Measurements from ENCODE around the gene IQGAP1.

IQGAP1 gene

GRCh38 chr15:90489944-90490343 lies 101.9 kb downstream of the IQGAP1 start:
- TF ChIP-seq ZFX (IDR thresholded peaks at IDR 0.05) = no peak
- TF ChIP-seq, protein P1, sequence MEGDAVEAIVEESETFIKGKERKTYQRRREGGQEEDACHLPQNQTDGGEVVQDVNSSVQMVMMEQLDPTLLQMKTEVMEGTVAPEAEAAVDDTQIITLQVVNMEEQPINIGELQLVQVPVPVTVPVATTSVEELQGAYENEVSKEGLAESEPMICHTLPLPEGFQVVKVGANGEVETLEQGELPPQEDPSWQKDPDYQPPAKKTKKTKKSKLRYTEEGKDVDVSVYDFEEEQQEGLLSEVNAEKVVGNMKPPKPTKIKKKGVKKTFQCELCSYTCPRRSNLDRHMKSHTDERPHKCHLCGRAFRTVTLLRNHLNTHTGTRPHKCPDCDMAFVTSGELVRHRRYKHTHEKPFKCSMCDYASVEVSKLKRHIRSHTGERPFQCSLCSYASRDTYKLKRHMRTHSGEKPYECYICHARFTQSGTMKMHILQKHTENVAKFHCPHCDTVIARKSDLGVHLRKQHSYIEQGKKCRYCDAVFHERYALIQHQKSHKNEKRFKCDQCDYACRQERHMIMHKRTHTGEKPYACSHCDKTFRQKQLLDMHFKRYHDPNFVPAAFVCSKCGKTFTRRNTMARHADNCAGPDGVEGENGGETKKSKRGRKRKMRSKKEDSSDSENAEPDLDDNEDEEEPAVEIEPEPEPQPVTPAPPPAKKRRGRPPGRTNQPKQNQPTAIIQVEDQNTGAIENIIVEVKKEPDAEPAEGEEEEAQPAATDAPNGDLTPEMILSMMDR (conservative IDR thresholded peaks at IDR 0.05) = no peak
- H3K27ac ChIP-seq = no peak overlapping the region

GRCh38 chr15:90493647-90494046 lies 105.6 kb downstream of the IQGAP1 start:
- no peak overlapping the region for H3K27ac ChIP-seq
- TF ChIP-seq, protein P1 (conservative IDR thresholded peaks at IDR 0.05) = no peak

DNA sequence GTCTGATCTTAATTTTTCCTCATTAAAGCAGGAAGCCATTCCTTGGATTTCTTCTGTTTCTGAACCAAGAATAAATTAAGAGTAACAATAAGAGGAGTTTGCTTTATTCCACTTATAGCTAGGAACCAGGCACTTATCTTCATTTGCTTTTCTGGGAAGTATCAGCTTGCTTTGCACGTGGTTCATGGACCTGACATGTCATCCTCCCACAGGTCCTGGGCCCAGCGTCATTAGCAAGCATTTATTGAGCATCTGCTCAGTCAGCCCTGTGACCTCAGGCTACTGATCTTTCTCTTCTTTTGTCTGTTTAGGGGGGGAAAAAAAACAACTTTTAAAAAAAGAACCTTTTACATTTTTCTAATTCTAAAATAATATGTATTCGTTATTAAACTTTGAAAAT lies 107.0 kb downstream of the IQGAP1 start:
- no peak overlapping the region for H3K27ac ChIP-seq
- TF ChIP-seq, protein P1 (conservative IDR thresholded peaks at IDR 0.05) = no peak
- TF ChIP-seq ZFX (IDR thresholded peaks at IDR 0.05) = no peak

GRCh38 chr15:90496791-90497190 lies 108.7 kb downstream of the IQGAP1 start:
- H3K27ac ChIP-seq = no peak overlapping the region
- TF ChIP-seq, protein P1 (conservative IDR thresholded peaks at IDR 0.05) = no peak
- TF ChIP-seq ZFX (IDR thresholded peaks at IDR 0.05) = no peak

GRCh38 chr15:90497376-90497775 lies 109.3 kb downstream of the IQGAP1 start:
- TF ChIP-seq ZFX (IDR thresholded peaks at IDR 0.05) = no peak
- TF ChIP-seq, protein P1 (conservative IDR thresholded peaks at IDR 0.05) = no peak
- no peak overlapping the region for H3K27ac ChIP-seq

GRCh38 chr15:90497912-90498311 lies 109.9 kb downstream of the IQGAP1 start:
- H3K27ac ChIP-seq = no peak overlapping the region
- TF ChIP-seq, protein P1 (conservative IDR thresholded peaks at IDR 0.05) = no peak
- no peak for TF ChIP-seq ZFX (IDR thresholded peaks at IDR 0.05)

DNA sequence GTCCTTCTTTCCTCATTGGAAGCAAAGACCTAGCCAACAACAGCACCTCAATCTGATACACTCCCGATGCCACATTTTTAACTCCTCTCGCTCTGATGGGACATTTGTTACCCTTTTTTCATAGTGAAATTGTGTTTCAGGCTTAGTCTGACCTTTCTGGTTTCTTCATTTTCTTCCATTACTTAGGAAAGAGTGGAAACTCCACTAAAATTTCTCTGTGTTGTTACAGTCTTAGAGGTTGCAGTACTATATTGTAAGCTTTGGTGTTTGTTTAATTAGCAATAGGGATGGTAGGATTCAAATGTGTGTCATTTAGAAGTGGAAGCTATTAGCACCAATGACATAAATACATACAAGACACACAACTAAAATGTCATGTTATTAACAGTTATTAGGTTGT lies 112.1 kb downstream of the IQGAP1 start:
- TF ChIP-seq, protein P1 (conservative IDR thresholded peaks at IDR 0.05) = no peak
- no peak for TF ChIP-seq ZFX (IDR thresholded peaks at IDR 0.05)

More for the DNA sequence above, 112.1 kb downstream of the IQGAP1 start:
- no peak overlapping the region for H3K27ac ChIP-seq

Measured in C4-2B (cell line).